Measurements from ENCODE around the gene CAMK1G.

DNA sequence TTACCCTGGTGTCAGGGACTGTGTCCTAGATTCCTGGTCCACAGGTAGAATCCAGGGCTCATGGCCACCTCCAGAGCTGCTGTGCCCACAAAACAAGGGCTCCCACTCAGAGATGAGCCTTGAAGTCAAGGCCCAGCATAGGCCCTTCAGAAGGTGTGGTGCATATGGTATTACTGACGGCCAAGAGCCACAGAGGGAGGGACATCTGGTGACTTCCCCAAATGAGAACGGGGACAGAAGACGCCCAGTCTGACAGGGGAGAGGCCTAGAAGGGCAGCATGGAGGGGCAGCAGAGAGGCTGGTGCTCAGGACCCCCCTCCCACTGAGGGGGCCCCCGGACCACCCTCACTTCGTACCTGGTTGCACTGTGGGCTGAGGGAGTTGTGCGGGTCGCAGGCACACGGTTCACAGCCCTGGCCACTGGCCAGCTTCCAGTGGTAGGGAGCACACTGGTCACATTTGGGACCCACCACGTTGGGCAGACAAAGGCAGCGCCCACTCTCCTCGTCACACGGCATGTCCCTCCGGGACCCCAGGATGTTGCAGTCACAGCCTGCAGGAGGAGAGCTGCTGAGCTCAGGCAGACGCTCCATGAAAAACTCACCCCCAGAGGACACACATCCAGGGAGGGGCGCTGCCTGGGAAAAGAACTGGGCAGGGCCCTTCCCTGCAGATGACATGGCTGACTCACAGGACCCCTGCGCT lies 43.7 kb downstream of the CAMK1G start:
- TF ChIP-seq EZH2phosphoT487 (IDR thresholded peaks at IDR 0.05; ENCODE audit: insufficient read depth, low read depth) (no peak), EZH2 (IDR thresholded peaks at IDR 0.05; ENCODE audit: insufficient read depth, poor library complexity, severe bottlenecking) (no peak)
